H1 (cell line): ENCODE data around the gene SKIDA1. TPM values are rescaled to one million over a fixed set of nuclear protein-coding genes. Genes with fewer than 3 reads are reported as not detected.

Source experiments
- BRCA1 ChIP-seq: IDR thresholded peaks from 2 replicates; pipeline ENCODE4 v1.6.1; 2012; ENCODE audit warnings: low read depth, low read length, improper control_type of control experiment
- CTCF ChIP-seq, 3 experiments: IDR thresholded peaks; 1 replicate in 2 of 3; 2 replicates in 1 of 3; pipeline versions ENCODE4 v1.5.1 to v1.6.1; 2011; ENCODE audit warnings: low read length in 3 of 3, mild to moderate bottlenecking in 3 of 3, inconsistent platforms in 2 of 3, low read depth in 1 of 3, moderate library complexity in 1 of 3; ENCODE audit not compliant: insufficient read depth in 1 of 3; ENCODE audit errors: control extremely low read depth in 1 of 3
- GABPA ChIP-seq: IDR thresholded peaks from 2 replicates; pipeline ENCODE4 v1.6.1; 2011; ENCODE audit warnings: mild to moderate bottlenecking, low read length, moderate library complexity, borderline replicate concordance; ENCODE audit not compliant: insufficient read depth
- NRF1 ChIP-seq: IDR thresholded peaks from 2 replicates; pipeline ENCODE4 v1.6.1; 2011; ENCODE audit warnings: mild to moderate bottlenecking, low read depth, low read length, improper control_type of control experiment
- RBBP5 ChIP-seq: IDR thresholded peaks from 2 replicates; pipeline ENCODE4 v1.7.1; 2012; ENCODE audit warnings: low read depth, mild to moderate bottlenecking, inconsistent platforms, low read length, moderate library complexity, borderline replicate concordance
- USF2 ChIP-seq: IDR thresholded peaks from 2 replicates; pipeline ENCODE4 v1.6.1; 2011; ENCODE audit warnings: low read length, improper control_type of control experiment
- polyA plus RNA-seq, 7 experiments: library from polyadenylated mRNA; depleted of rRNA in 3 of 7; stranded (reverse) in 5 of 7; unstranded in 2 of 7; fragments of >200 nt in 5 of 7; fragments of 200-250 nt in 2 of 7; gene quantifications; 1 replicate in 5 of 7; 2 replicates in 1 of 7; 4 replicates in 1 of 7; pipeline versions ENCODE4 v1.2.1 to v1.2.3, GENCODE V29; 2011 to 2013; ENCODE audit warnings: missing spikeins in 2 of 7, mixed read lengths in 2 of 7
- total RNA-seq: library from RNA; stranded (reverse); fragmentation: NEBNext Ultra II Directional; extraction: Animal tissue kit (Norgen Biotek cat#: 25700); gene quantifications from 2 replicates; pipeline ENCODE4 v1.2.1, GENCODE V29; 2021

The SKIDA1 gene
- total and polyA plus RNA-seq, 2 of the 8 experiments (the other 6 are each of a cell fraction or from before 2014, with no cell fraction given) = 1.5 to 8.0 TPM

GRCh38 chr10:21482821-21483220, 42.7 kb downstream of the SKIDA1 start (continued):
- TF ChIP-seq CTCF (IDR thresholded peaks at IDR 0.05; ENCODE audit: control extremely low read depth in 1 of 3, insufficient read depth in 1 of 3, low read depth in 1 of 3, low read length in 3 of 3) (no peak), USF2 (no peak), GABPA (no peak), NRF1 (no peak), RBBP5 (no peak), BRCA1 (no peak)
